Measurements from ENCODE around the gene PERCC1.

DNA sequence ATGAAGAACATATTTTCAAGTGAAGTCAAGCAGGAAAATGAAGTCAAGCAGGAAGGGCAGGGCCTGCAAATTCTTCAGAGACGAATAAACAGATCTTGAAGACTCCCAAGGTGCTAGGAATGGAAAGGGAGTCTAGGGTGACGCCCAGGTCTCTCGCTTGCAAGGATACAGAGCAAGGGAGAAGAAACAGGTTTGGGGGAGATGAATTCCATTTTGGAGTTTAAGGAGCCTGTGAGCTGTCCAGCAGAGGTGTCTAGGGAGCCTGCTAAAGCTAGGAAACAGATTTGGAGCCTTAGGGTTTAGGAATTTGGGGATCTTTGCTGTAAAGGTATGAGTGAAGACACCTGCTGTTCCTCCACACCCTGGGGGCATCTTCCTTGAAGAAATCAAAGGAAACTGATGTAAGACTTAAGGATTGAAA, 14.3 kb upstream of the PERCC1 start:
- TF ChIP-seq, protein P1, sequence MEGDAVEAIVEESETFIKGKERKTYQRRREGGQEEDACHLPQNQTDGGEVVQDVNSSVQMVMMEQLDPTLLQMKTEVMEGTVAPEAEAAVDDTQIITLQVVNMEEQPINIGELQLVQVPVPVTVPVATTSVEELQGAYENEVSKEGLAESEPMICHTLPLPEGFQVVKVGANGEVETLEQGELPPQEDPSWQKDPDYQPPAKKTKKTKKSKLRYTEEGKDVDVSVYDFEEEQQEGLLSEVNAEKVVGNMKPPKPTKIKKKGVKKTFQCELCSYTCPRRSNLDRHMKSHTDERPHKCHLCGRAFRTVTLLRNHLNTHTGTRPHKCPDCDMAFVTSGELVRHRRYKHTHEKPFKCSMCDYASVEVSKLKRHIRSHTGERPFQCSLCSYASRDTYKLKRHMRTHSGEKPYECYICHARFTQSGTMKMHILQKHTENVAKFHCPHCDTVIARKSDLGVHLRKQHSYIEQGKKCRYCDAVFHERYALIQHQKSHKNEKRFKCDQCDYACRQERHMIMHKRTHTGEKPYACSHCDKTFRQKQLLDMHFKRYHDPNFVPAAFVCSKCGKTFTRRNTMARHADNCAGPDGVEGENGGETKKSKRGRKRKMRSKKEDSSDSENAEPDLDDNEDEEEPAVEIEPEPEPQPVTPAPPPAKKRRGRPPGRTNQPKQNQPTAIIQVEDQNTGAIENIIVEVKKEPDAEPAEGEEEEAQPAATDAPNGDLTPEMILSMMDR (IDR thresholded peaks at IDR 0.05) = no peak
- no peak for TF ChIP-seq POLR2A (IDR thresholded peaks at IDR 0.05)
